Suprapubic skin (tissue), 4 donors: ENCODE measurements around the gene HIGD1A. TPM values are rescaled to one million over a fixed set of nuclear protein-coding genes. Genes with fewer than 3 reads are reported as not detected.

Experiments
- DNase-seq, 2 donors: peaks; one replicate each; pipeline ENCODE4 v3.0.0-alpha.2; 2019; ENCODE audit warnings: low spot score in 2 of 2
- H3K27ac ChIP-seq: fragments of 200-600 bp; sonication (generic); one replicate; pipeline ENCODE4 v1.5.1; 2019
- H3K27me3 ChIP-seq: fragments of 200-600 bp; sonication (generic); one replicate; pipeline ENCODE4 v1.5.1; 2019
- H3K36me3 ChIP-seq: fragments of 200-600 bp; sonication (generic); one replicate; pipeline ENCODE4 v1.5.1; 2019
- H3K4me1 ChIP-seq: fragments of 200-600 bp; sonication (generic); one replicate; pipeline ENCODE4 v1.5.1; 2019
- H3K4me3 ChIP-seq: fragments of 200-600 bp; sonication (generic); one replicate; pipeline ENCODE4 v1.5.1; 2019; ENCODE audit warnings: mild to moderate bottlenecking
- H3K9me3 ChIP-seq: fragments of 200-600 bp; sonication (generic); one replicate; pipeline ENCODE4 v1.5.1; 2019
- EP300 ChIP-seq: sonication (generic); formaldehyde crosslinking; IDR thresholded peaks from one replicate; pipeline ENCODE4 v1.6.1; 2017; ENCODE audit warnings: antibody characterized with exemption
- POLR2A ChIP-seq, 2 donors: fragments of 450-650 bp; IDR thresholded peaks; one replicate each; pipeline ENCODE4 v1.6.1; 2017; ENCODE audit warnings: antibody characterized with exemption in 2 of 2, mild to moderate bottlenecking in 2 of 2, moderate library complexity in 2 of 2
- POLR2AphosphoS5 ChIP-seq, 3 donors: sonication (generic); formaldehyde crosslinking; IDR thresholded peaks; one replicate each; pipeline ENCODE4 v1.6.1; 2017; ENCODE audit warnings: antibody characterized with exemption in 3 of 3
- WGBS: methylation state at CpG from one replicate; pipeline ENCODE4 v1.1.5; 2018; 5-methylcytosine and 5-hydroxymethylcytosine counted together
- total RNA-seq, 4 donors: library from RNA; depleted of rRNA; stranded (reverse); fragments of >200 nt; gene quantifications; one replicate each; pipeline ENCODE4 v1.1.0, GENCODE V29; 2016
- TF ChIP-seq, protein P1 (sequence below), 2 donors: fragments of 200-600 bp in 1 of 2; fragments of 450-650 bp in 1 of 2; sonication (generic) in 1 of 2; IDR thresholded peaks; one replicate each; pipeline ENCODE4 v1.5.1; 2016 to 2019; ENCODE audit warnings: antibody characterized with exemption in 2 of 2, mild to moderate bottlenecking in 1 of 2, moderate library complexity in 1 of 2

The HIGD1A gene
- total RNA-seq, 4 donors from 2014 or later: 46.8 to 91.9 (median 81.4) TPM

DNA sequence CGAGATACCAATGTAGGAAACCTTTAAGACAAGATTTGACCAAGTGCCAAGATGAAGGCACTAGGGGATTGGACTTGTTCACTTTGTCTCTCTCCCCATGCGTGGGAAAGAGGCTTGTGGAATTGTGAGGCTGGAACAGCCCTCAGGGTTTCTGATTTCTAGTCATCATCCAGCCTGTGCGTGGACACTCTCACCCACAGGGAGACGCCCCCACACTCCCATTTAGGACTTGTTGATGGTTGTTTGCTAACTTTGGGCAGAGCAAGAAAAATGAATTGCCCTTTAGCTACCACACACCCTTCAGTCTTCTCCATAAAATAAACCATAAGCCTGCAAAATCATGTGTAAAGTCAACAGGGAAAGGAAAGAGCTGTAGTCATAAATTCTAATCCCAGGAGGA is 23.4 kb upstream of the HIGD1A start:
- peaks cover 13% of the 10 kb centered on the region for H3K4me1 ChIP-seq
- H3K36me3 ChIP-seq: no peaks in the 10 kb centered on the region
- H3K27me3 ChIP-seq: no peaks in the 10 kb centered on the region
- H3K27ac ChIP-seq: no peak overlapping the region
- no peak for DNase-seq
- H3K4me3 ChIP-seq: no peak overlapping the region
- 71% methylated on average over 4 of the region's 4 CpGs for WGBS
- H3K9me3 ChIP-seq: no peaks in the 10 kb centered on the region
- no peak for TF ChIP-seq EP300
- TF ChIP-seq POLR2AphosphoS5 (IDR thresholded peaks at IDR 0.05): no peak
- no peak for TF ChIP-seq POLR2A (IDR thresholded peaks at IDR 0.05)
- TF ChIP-seq, protein P1, sequence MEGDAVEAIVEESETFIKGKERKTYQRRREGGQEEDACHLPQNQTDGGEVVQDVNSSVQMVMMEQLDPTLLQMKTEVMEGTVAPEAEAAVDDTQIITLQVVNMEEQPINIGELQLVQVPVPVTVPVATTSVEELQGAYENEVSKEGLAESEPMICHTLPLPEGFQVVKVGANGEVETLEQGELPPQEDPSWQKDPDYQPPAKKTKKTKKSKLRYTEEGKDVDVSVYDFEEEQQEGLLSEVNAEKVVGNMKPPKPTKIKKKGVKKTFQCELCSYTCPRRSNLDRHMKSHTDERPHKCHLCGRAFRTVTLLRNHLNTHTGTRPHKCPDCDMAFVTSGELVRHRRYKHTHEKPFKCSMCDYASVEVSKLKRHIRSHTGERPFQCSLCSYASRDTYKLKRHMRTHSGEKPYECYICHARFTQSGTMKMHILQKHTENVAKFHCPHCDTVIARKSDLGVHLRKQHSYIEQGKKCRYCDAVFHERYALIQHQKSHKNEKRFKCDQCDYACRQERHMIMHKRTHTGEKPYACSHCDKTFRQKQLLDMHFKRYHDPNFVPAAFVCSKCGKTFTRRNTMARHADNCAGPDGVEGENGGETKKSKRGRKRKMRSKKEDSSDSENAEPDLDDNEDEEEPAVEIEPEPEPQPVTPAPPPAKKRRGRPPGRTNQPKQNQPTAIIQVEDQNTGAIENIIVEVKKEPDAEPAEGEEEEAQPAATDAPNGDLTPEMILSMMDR (IDR thresholded peaks at IDR 0.05): no peak

DNA sequence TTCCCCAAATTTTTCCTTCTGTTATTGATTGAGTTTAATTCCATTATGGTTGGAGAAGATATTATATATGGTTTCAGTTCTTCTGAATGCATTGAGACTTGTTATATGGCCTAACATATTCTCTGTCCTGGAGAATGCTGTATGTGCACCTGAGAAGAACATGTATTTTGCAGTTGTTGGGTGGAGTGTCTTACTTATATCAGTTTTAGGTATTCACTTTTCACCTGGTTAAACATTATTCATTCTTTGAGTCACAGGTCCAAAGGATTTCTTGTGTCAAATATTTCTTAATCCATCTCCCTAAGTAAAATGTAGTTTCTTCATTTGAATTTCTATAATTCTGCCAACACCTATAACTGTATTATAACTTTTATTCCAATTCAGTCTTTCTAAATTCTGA is 22.7 kb upstream of the HIGD1A start:
- no peaks in the 10 kb centered on the region for H3K36me3 ChIP-seq
- no peak for DNase-seq
- H3K9me3 ChIP-seq: no peaks in the 10 kb centered on the region
- no peak overlapping the region for H3K4me3 ChIP-seq
- TF ChIP-seq POLR2A (IDR thresholded peaks at IDR 0.05) (no peak), POLR2AphosphoS5 (IDR thresholded peaks at IDR 0.05) (no peak), EP300 (no peak)
- TF ChIP-seq, protein P1 (IDR thresholded peaks at IDR 0.05): no peak
- no peaks in the 10 kb centered on the region for H3K27me3 ChIP-seq
- peaks cover 13% of the 10 kb centered on the region for H3K4me1 ChIP-seq
- H3K27ac ChIP-seq: no peak overlapping the region

DNA sequence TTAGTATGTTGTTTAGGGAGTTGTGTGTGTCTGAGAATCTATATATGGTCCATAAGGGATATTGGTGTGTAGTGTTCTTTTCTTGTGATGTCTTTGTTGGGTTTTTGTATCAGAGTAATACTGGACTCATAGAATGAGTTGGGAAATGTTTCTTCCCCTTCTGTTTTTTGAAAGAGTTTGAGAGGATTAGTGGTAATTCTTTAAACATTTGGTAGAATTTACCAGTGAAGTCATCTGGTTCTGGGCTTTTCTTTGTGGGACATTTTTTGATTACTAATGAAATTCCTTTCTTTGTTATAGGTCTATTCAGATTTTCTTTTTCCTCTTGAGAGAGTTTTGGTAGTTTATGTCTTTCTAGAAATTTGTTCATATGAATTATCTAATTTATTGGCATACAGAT is 21.9 kb upstream of the HIGD1A start:
- H3K4me3 ChIP-seq: no peak overlapping the region
- no peaks in the 10 kb centered on the region for H3K36me3 ChIP-seq
- H3K27ac ChIP-seq: no peak overlapping the region
- no peaks in the 10 kb centered on the region for H3K9me3 ChIP-seq
- H3K4me1 ChIP-seq: peaks cover 13% of the 10 kb centered on the region
- TF ChIP-seq, protein P1 (IDR thresholded peaks at IDR 0.05): no peak
- no peak for TF ChIP-seq POLR2A (IDR thresholded peaks at IDR 0.05)
- TF ChIP-seq EP300: no peak
- TF ChIP-seq POLR2AphosphoS5 (IDR thresholded peaks at IDR 0.05): no peak
- H3K27me3 ChIP-seq: no peaks in the 10 kb centered on the region
- DNase-seq: no peak

DNA sequence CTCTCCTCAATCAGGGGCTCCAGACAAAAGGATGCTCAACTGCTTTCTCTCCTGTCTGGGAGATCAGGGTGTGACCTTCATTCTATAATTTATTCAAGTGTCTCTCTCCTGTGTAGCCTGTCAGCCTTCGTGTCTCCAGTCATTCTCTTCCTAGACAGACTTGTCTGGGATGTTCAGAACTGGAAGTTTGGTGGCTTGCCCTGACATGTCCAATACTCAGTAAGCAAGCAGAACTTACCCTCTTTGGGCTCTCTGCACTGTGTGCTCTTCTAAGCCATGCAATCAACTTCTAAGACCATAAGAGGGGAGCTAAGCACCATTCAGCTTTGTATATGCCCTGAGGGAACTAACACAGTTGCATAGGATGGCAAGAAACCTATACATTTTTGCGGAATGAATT is 19.1 kb upstream of the HIGD1A start:
- H3K27ac ChIP-seq: no peak overlapping the region
- WGBS: 52% methylated on average over 2 of the region's 2 CpGs
- H3K4me3 ChIP-seq: no peak overlapping the region
- TF ChIP-seq POLR2A (IDR thresholded peaks at IDR 0.05) (no peak), EP300 (no peak), POLR2AphosphoS5 (IDR thresholded peaks at IDR 0.05) (no peak)
- TF ChIP-seq, protein P1 (IDR thresholded peaks at IDR 0.05): no peak
- no peaks in the 10 kb centered on the region for H3K9me3 ChIP-seq
- DNase-seq: no peak
- H3K27me3 ChIP-seq: no peaks in the 10 kb centered on the region
- H3K36me3 ChIP-seq: no peaks in the 10 kb centered on the region
- peaks cover 23% of the 10 kb centered on the region for H3K4me1 ChIP-seq

DNA sequence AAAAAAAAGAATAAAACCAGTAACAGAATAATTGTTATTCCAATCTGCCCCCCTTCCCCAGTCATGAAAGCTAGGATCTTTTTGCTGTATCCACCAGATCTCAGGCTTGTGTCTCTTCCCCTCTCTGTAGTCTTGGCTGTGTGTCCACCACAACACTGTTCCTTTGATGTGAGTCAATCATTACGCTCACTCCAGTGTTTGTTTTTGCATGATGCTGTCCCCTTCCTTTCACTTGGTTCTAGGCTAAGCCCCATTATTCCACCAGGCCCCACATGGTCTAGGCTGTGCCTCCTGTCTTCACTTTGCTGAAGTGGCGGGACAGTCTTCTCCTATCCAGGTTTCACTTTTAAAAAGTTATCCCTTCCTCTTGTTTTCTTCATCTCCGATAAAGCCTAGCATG is 18.5 kb upstream of the HIGD1A start:
- TF ChIP-seq EP300: no peak
- TF ChIP-seq POLR2AphosphoS5 (IDR thresholded peaks at IDR 0.05): no peak
- TF ChIP-seq, protein P1 (IDR thresholded peaks at IDR 0.05): no peak
- TF ChIP-seq POLR2A (IDR thresholded peaks at IDR 0.05): no peak
- Histone ChIP-seq H3K4me3 (no peak overlapping the region), H3K27me3 (no peaks in the 10 kb centered on the region), H3K4me1 (peaks cover 20% of the 10 kb centered on the region), H3K36me3 (no peaks in the 10 kb centered on the region), H3K9me3 (no peaks in the 10 kb centered on the region), H3K27ac (no peak overlapping the region)
- WGBS: 69% methylated on average over 3 of the region's 3 CpGs
- no peak for DNase-seq
